SK-N-SH (cell line): ENCODE results near the gene TM9SF4. TPM values are rescaled to one million over a fixed set of nuclear protein-coding genes. Genes with fewer than 3 reads are reported as not detected.

Experiments
- CTCF ChIA-PET: fragments of 300-600, 350-600 bp; formaldehyde crosslinking; extraction: SDS; loops from one replicate; lab custom pipeline; 2021; lab: Yijun Ruan, JAX
- POLR2A ChIA-PET: fragments of 350-600 bp; sonication (Branson Sonifier 250); formaldehyde crosslinking; extraction: SDS; loops from one replicate; lab custom pipeline; 2020; ENCODE audit warnings: antibody characterized with exemption, inconsistent platforms; lab: Yijun Ruan, JAX
- DNase-seq: peaks from one replicate; pipeline ENCODE4 v3.0.0; 2012
- H2AFZ ChIP-seq: fragments of 200-600 bp; sonication (generic); 2 replicates; pipeline ENCODE4 v1.8.1; 2016; ENCODE audit warnings: antibody characterized with exemption, mild to moderate bottlenecking, low read depth
- H3F3A ChIP-seq: fragments of 200-600 bp; sonication (generic); replicated peaks from 2 replicates; pipeline ENCODE3; 2016; ENCODE audit warnings: antibody characterized with exemption, mild to moderate bottlenecking; ENCODE audit not compliant: insufficient read depth
- H3K27ac ChIP-seq, 2 experiments: fragments of 200-500 bp in 1 of 2; fragments of 200-600 bp in 1 of 2; sonication (Bioruptor generic) in 1 of 2; sonication (generic), shearing (Covaris generic) in 1 of 2; 2 replicates each; pipeline versions ENCODE4 v1.5.1 to v1.6.1; 2014 to 2016; ENCODE audit warnings: low read depth in 2 of 2, inconsistent platforms in 1 of 2, low read length in 1 of 2, mild to moderate bottlenecking in 1 of 2, mixed read lengths in 1 of 2
- H3K27me3 ChIP-seq: fragments of 200-600 bp; sonication (generic), shearing (Covaris generic); 2 replicates; pipeline ENCODE4 v1.6.1; 2016; ENCODE audit warnings: mixed run types; ENCODE audit not compliant: insufficient read depth
- H3K36me3 ChIP-seq, 2 experiments: fragments of 200-500 bp in 1 of 2; fragments of 200-600 bp in 1 of 2; sonication (Bioruptor generic) in 1 of 2; sonication (generic) in 1 of 2; replicated peaks in 1 of 2; 2 replicates each; pipeline versions ENCODE3 to v1.5.1; 2014 to 2016; ENCODE audit warnings: low read length in 1 of 2, mild to moderate bottlenecking in 1 of 2; ENCODE audit not compliant: insufficient read depth in 2 of 2, control insufficient read depth in 1 of 2
- H3K4me1 ChIP-seq, 2 experiments: fragments of 200-500 bp in 1 of 2; fragments of 200-600 bp in 1 of 2; sonication (Bioruptor generic) in 1 of 2; sonication (generic), shearing (Covaris generic) in 1 of 2; 2 replicates each; pipeline versions ENCODE4 v1.5.1 to v1.6.1; 2014 to 2016; ENCODE audit warnings: low read depth in 1 of 2, low read length in 1 of 2, mixed run types in 1 of 2; ENCODE audit not compliant: insufficient read depth in 2 of 2, control insufficient read depth in 1 of 2
- H3K4me2 ChIP-seq: fragments of 200-600 bp; sonication (generic), shearing (Covaris generic); 2 replicates; pipeline ENCODE4 v1.6.1; 2017; ENCODE audit warnings: mixed run types
- H3K4me3 ChIP-seq, 2 experiments: fragments of 200-500 bp in 1 of 2; fragments of 200-600 bp in 1 of 2; sonication (Bioruptor generic) in 1 of 2; sonication (generic), shearing (Covaris generic) in 1 of 2; 2 replicates each; pipeline versions ENCODE4 v1.5.1 to v1.8.1; 2014 to 2016; ENCODE audit warnings: low read depth in 2 of 2, inconsistent platforms in 1 of 2, low read length in 1 of 2, mild to moderate bottlenecking in 1 of 2, mixed read lengths in 1 of 2, moderate library complexity in 1 of 2
- H3K79me2 ChIP-seq: fragments of 200-600 bp; sonication (generic); 2 replicates; pipeline ENCODE4 v1.8.1; 2017; ENCODE audit warnings: mild to moderate bottlenecking; ENCODE audit not compliant: insufficient read depth
- H3K9ac ChIP-seq: fragments of 200-600 bp; sonication (generic); 2 replicates; pipeline ENCODE4 v1.6.1; 2017; ENCODE audit warnings: mixed run types
- H3K9me2 ChIP-seq: fragments of 200-600 bp; sonication (generic); 2 replicates; pipeline ENCODE4 v1.6.1; 2017; ENCODE audit warnings: mixed run types
- H3K9me3 ChIP-seq: fragments of 200-600 bp; sonication (generic); 2 replicates; pipeline ENCODE4 v1.6.1; 2017; ENCODE audit warnings: mixed run types, mild to moderate bottlenecking, moderate library complexity
- H4K20me1 ChIP-seq: fragments of 200-600 bp; sonication (generic); 2 replicates; pipeline ENCODE4 v1.6.1; 2017; ENCODE audit warnings: mild to moderate bottlenecking, mixed run types; ENCODE audit not compliant: insufficient read depth
- EZH2phosphoT487 ChIP-seq: fragments of 200-600 bp; sonication (generic); IDR thresholded peaks from 2 replicates; pipeline ENCODE4 v1.6.1; 2017; ENCODE audit warnings: low read depth, mixed run types, mild to moderate bottlenecking, antibody characterized with exemption, moderate library complexity, borderline replicate concordance
- FOSL2 ChIP-seq: IDR thresholded peaks from 2 replicates; pipeline ENCODE4 v1.4.0; 2012; ENCODE audit warnings: low read depth, mild to moderate bottlenecking, moderate library complexity, borderline replicate concordance
- FOXJ3 ChIP-seq: sonication (generic); formaldehyde crosslinking; IDR thresholded peaks from 2 replicates; pipeline ENCODE4 v1.5.1; 2020; ENCODE audit warnings: mild to moderate bottlenecking, missing genetic modification reagents
- GABPA ChIP-seq: IDR thresholded peaks from 2 replicates; pipeline ENCODE4 v1.4.0; 2012; ENCODE audit warnings: low read depth, mild to moderate bottlenecking
- GATA2 ChIP-seq: sonication (generic); formaldehyde crosslinking; IDR thresholded peaks from 2 replicates; pipeline ENCODE4 v1.5.0; 2020; ENCODE audit warnings: mild to moderate bottlenecking, missing genetic modification reagents
- MEF2A ChIP-seq: IDR thresholded peaks from 2 replicates; pipeline ENCODE4 v1.4.0; 2012; ENCODE audit warnings: low read depth, borderline replicate concordance
- NFIC ChIP-seq: IDR thresholded peaks from 2 replicates; pipeline ENCODE4 v1.4.0; 2012; ENCODE audit warnings: borderline replicate concordance
- POLR2AphosphoS5 ChIP-seq: IDR thresholded peaks from 2 replicates; pipeline ENCODE4 v1.6.1; 2012; ENCODE audit warnings: low read depth, low read length
- RFX5 ChIP-seq: IDR thresholded peaks from 2 replicates; pipeline ENCODE4 v1.6.1; 2012; ENCODE audit warnings: mild to moderate bottlenecking, improper control_type of control experiment, low read length
- SMC3 ChIP-seq: IDR thresholded peaks from 2 replicates; pipeline ENCODE4 v1.6.1; 2012; ENCODE audit warnings: low read depth, low read length, improper control_type of control experiment
- TAF1 ChIP-seq: IDR thresholded peaks from 2 replicates; pipeline ENCODE4 v1.6.1; 2012; ENCODE audit warnings: low read depth, mild to moderate bottlenecking, low read length, moderate library complexity, borderline replicate concordance
- TCF12 ChIP-seq: IDR thresholded peaks from 2 replicates; pipeline ENCODE4 v1.4.0; 2012
- YY1 ChIP-seq: IDR thresholded peaks from 2 replicates; pipeline ENCODE4 v1.4.0; 2012; ENCODE audit warnings: low read depth, mild to moderate bottlenecking
- ZBTB33 ChIP-seq: IDR thresholded peaks from 2 replicates; pipeline ENCODE4 v1.4.0; 2012; ENCODE audit warnings: low read depth, borderline replicate concordance
- WGBS: methylation state at CpG from one replicate; pipeline ENCODE4 v1.1.6; 2017; ENCODE audit warnings: low lambda C conversion rate; 5-methylcytosine and 5-hydroxymethylcytosine counted together
- polyA plus RNA-seq, 3 experiments: library from polyadenylated mRNA; depleted of rRNA; stranded (reverse); fragments of >200 nt; gene quantifications; 2 replicates each; pipeline ENCODE4 v1.2.3, GENCODE V29; 2012
- TF ChIP-seq, protein P1 (sequence below): fragments of 150-350 bp; IDR thresholded peaks from 2 replicates; pipeline ENCODE4 v1.6.1; 2017; ENCODE audit warnings: antibody characterized with exemption, low read length, low read depth, borderline replicate concordance
- TF ChIP-seq, protein P2 (sequence below): fragments of 200-600 bp; sonication (generic); IDR thresholded peaks from 2 replicates; pipeline ENCODE4 v1.6.1; 2017; ENCODE audit warnings: antibody characterized with exemption, mild to moderate bottlenecking, moderate library complexity
- TF ChIP-seq, protein P3 (sequence below): IDR thresholded peaks from 2 replicates; pipeline ENCODE4 v1.6.1; 2012; ENCODE audit warnings: mild to moderate bottlenecking, low read depth, low read length, moderate library complexity

The TM9SF4 gene
- polyA plus RNA-seq, 1 of the 3 experiments (the other 2 are of a cell fraction): 61.0 TPM

DNA sequence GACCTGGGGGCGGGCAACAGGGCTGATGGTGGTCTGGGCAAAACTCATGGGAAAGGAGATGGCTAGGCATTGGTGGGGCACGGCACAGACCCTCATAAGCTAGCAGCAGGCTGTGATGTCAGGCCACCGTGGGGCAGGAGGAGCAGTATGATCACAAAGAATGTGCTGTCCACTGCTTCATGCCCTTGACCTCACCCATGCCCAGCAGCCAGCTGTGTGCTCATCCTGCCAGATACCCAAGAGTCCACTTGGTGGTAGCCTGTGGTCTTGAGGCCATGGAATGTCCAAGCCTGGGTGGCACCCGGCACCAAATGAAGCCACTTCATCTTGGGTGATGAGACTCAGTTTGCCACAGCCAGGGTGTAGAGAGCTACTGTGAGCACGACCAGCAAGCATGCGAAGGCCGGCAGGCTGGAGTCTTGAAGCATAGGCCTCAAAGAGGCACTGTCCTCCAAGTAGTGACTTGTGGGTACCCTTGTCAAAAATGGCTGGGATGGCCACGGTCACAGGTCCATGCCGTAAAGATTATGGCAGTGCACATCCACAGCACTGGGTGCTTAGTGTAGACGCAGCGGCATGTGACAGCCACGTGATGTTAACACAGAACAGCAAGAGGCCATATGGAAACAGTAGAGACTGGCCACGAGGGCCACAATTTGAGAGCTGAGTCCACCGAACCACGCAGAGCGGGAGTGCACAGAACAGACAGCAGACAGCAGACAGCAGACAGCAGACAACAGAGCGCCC lies 79.0 kb downstream of the TM9SF4 start (continued):
- TF ChIP-seq, protein P1, sequence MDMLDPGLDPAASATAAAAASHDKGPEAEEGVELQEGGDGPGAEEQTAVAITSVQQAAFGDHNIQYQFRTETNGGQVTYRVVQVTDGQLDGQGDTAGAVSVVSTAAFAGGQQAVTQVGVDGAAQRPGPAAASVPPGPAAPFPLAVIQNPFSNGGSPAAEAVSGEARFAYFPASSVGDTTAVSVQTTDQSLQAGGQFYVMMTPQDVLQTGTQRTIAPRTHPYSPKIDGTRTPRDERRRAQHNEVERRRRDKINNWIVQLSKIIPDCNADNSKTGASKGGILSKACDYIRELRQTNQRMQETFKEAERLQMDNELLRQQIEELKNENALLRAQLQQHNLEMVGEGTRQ: no peak
- TF ChIP-seq FOSL2: no peak
- TF ChIP-seq GATA2 (CRISPR knock-in tag): no peak
- no peak for TF ChIP-seq MEF2A

DNA sequence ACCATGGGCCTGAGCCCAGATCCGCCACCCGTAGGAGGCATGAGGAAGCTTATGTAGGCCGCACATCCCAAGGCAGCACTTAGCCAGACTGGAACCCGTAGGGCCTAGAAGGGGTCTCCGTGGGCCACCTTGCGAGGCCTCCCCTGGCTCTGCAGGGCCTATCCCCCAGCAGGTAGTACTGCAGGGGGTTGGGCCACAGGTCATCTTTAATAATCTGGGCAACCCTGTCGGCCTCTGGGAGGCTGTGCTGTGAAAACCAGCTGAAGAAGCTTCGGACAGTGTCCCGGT lies 79.6 kb downstream of the TM9SF4 start:
- no peaks in the 10 kb centered on the region for H3K79me2 ChIP-seq
- CTCF ChIA-PET: no interaction called here
- H3K4me3 ChIP-seq: no peak overlapping the region
- H3K27me3 ChIP-seq: no peaks in the 10 kb centered on the region
- WGBS: 80% methylated on average over 2 of the region's 9 CpGs
- no peak overlapping the region for H3K9ac ChIP-seq
- H3K4me2 ChIP-seq: no peak overlapping the region
- H3K36me3 ChIP-seq: peaks cover 0 to 6% of the 10 kb centered on the region in 2 experiments
- H3K4me1 ChIP-seq: peaks cover 0 to 23% of the 10 kb centered on the region in 2 experiments; a peak in 2 of 4 replicates
- no peak for TF ChIP-seq NFIC
- TF ChIP-seq RFX5: no peak
- TF ChIP-seq SMC3: no peak
- TF ChIP-seq TCF12: no peak
- no peak for TF ChIP-seq FOXJ3 (CRISPR knock-in tag)
- no peak for TF ChIP-seq YY1
- TF ChIP-seq, protein P2, sequence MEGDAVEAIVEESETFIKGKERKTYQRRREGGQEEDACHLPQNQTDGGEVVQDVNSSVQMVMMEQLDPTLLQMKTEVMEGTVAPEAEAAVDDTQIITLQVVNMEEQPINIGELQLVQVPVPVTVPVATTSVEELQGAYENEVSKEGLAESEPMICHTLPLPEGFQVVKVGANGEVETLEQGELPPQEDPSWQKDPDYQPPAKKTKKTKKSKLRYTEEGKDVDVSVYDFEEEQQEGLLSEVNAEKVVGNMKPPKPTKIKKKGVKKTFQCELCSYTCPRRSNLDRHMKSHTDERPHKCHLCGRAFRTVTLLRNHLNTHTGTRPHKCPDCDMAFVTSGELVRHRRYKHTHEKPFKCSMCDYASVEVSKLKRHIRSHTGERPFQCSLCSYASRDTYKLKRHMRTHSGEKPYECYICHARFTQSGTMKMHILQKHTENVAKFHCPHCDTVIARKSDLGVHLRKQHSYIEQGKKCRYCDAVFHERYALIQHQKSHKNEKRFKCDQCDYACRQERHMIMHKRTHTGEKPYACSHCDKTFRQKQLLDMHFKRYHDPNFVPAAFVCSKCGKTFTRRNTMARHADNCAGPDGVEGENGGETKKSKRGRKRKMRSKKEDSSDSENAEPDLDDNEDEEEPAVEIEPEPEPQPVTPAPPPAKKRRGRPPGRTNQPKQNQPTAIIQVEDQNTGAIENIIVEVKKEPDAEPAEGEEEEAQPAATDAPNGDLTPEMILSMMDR: no peak
- no peak for TF ChIP-seq EZH2phosphoT487
- TF ChIP-seq, protein P3, sequence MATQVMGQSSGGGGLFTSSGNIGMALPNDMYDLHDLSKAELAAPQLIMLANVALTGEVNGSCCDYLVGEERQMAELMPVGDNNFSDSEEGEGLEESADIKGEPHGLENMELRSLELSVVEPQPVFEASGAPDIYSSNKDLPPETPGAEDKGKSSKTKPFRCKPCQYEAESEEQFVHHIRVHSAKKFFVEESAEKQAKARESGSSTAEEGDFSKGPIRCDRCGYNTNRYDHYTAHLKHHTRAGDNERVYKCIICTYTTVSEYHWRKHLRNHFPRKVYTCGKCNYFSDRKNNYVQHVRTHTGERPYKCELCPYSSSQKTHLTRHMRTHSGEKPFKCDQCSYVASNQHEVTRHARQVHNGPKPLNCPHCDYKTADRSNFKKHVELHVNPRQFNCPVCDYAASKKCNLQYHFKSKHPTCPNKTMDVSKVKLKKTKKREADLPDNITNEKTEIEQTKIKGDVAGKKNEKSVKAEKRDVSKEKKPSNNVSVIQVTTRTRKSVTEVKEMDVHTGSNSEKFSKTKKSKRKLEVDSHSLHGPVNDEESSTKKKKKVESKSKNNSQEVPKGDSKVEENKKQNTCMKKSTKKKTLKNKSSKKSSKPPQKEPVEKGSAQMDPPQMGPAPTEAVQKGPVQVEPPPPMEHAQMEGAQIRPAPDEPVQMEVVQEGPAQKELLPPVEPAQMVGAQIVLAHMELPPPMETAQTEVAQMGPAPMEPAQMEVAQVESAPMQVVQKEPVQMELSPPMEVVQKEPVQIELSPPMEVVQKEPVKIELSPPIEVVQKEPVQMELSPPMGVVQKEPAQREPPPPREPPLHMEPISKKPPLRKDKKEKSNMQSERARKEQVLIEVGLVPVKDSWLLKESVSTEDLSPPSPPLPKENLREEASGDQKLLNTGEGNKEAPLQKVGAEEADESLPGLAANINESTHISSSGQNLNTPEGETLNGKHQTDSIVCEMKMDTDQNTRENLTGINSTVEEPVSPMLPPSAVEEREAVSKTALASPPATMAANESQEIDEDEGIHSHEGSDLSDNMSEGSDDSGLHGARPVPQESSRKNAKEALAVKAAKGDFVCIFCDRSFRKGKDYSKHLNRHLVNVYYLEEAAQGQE: no peak
- TF ChIP-seq POLR2AphosphoS5: no peak
- TF ChIP-seq ZBTB33: no peak
- no peak for TF ChIP-seq GABPA
- TF ChIP-seq TAF1: no peak
- H2AFZ ChIP-seq: no peak overlapping the region
- H3K9me3 ChIP-seq: no peaks in the 10 kb centered on the region
- H3F3A ChIP-seq: peaks cover 19% of the 10 kb centered on the region
- H4K20me1 ChIP-seq: no peaks in the 10 kb centered on the region
- DNase-seq: no peak
- POLR2A ChIA-PET: no interaction called here
- no peaks in the 10 kb centered on the region for H3K9me2 ChIP-seq
- H3K27ac ChIP-seq: no peak overlapping the region
